HEK293T (cell line): ENCODE data around the gene CCSER1.

Experiments used
- ARNT ChIP-seq: fragments of 450-650 bp; IDR thresholded peaks from 2 replicates; pipeline ENCODE4 v1.6.1; 2017; ENCODE audit warnings: mild to moderate bottlenecking
- BHLHE40 ChIP-seq: fragments of 450-650 bp; IDR thresholded peaks from 2 replicates; pipeline ENCODE4 v1.6.1; 2016; ENCODE audit warnings: mild to moderate bottlenecking, moderate library complexity, borderline replicate concordance
- CTBP1 ChIP-seq: fragments of 450-650 bp; IDR thresholded peaks from 2 replicates; pipeline ENCODE4 v1.6.1; 2016; ENCODE audit warnings: borderline replicate concordance
- ELF4 ChIP-seq: fragments of 450-650 bp; IDR thresholded peaks from 2 replicates; pipeline ENCODE4 v1.6.1; 2017; ENCODE audit warnings: antibody characterized with exemption
- FOXK2 ChIP-seq: fragments of 450-650 bp; IDR thresholded peaks from 2 replicates; pipeline ENCODE4 v1.6.1; 2016; ENCODE audit warnings: mild to moderate bottlenecking
- FOXM1 ChIP-seq: fragments of 450-650 bp; IDR thresholded peaks from 2 replicates; pipeline ENCODE4 v1.6.1; 2017; ENCODE audit warnings: mild to moderate bottlenecking, borderline replicate concordance
- HDGF ChIP-seq: fragments of 450-650 bp; IDR thresholded peaks from 2 replicates; pipeline ENCODE4 v1.6.1; 2017; ENCODE audit warnings: antibody characterized with exemption, borderline replicate concordance
- L3MBTL2 ChIP-seq: fragments of 450-650 bp; conservative IDR thresholded peaks from 2 replicates; pipeline ENCODE4 v1.6.1; 2016; ENCODE audit warnings: mild to moderate bottlenecking
- SP1 ChIP-seq: fragments of 450-650 bp; IDR thresholded peaks from 2 replicates; pipeline ENCODE4 v1.6.1; 2017
- SUZ12 ChIP-seq: fragments of 450-650 bp; IDR thresholded peaks from 2 replicates; pipeline ENCODE4 v1.6.1; 2016; ENCODE audit warnings: mild to moderate bottlenecking
- ZNF384 ChIP-seq: fragments of 450-650 bp; IDR thresholded peaks from 2 replicates; pipeline ENCODE4 v1.6.1; 2016

GRCh38 chr4:91577864-91578263 lies 1450.7 kb downstream of the CCSER1 start:
- TF ChIP-seq FOXK2 (no peak), SP1 (no peak), FOXM1 (no peak), ZNF384 (no peak), CTBP1 (no peak), SUZ12 (no peak), HDGF (no peak), L3MBTL2 (no peak), BHLHE40 (no peak), ARNT (no peak), ELF4 (no peak)
